ENCODE results near the gene POLA2. TPM values are rescaled to one million over a fixed set of nuclear protein-coding genes. Genes with fewer than 3 reads are reported as not detected.

Gene POLA2
- total and polyA plus RNA-seq, 7 donors: 1.7 to 5.8 (median 3.3) TPM

DNA sequence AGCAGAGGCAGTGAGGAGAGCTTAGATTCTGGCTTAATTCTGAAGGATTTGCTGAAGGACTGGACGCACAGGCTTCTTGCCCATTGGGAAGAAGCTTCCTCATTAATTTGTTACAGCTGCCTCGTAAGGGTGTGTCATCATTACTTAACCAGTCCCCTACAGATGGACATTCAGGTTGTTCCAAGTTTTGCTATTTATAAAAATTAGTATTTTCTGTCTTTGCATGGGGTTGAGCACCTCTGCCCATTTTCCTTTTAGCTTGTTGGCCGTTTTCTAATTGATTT lies 41.9 kb upstream of the POLA2 start:
- Histone ChIP-seq H3K4me1 (no peaks in the 10 kb centered on the region), H3K9me3 (no peaks in the 10 kb centered on the region), H3K27me3 (ENCODE audit: insufficient read depth in 3 of 3, low read length in 2 of 3) (no peaks in the 10 kb centered on the region), H3K36me3 (ENCODE audit: insufficient read depth in 1 of 2, low read depth in 1 of 2) (no peaks in the 10 kb centered on the region), H3K27ac (no peak overlapping the region), H3K4me3 (no peak overlapping the region)
- 57 to 70% (median 59%) methylated on average over 3 of the region's 3 CpGs for WGBS, 3 donors
- intact Hi-C loops (cut with DNase I): no loop called here
- TF ChIP-seq, protein P1, sequence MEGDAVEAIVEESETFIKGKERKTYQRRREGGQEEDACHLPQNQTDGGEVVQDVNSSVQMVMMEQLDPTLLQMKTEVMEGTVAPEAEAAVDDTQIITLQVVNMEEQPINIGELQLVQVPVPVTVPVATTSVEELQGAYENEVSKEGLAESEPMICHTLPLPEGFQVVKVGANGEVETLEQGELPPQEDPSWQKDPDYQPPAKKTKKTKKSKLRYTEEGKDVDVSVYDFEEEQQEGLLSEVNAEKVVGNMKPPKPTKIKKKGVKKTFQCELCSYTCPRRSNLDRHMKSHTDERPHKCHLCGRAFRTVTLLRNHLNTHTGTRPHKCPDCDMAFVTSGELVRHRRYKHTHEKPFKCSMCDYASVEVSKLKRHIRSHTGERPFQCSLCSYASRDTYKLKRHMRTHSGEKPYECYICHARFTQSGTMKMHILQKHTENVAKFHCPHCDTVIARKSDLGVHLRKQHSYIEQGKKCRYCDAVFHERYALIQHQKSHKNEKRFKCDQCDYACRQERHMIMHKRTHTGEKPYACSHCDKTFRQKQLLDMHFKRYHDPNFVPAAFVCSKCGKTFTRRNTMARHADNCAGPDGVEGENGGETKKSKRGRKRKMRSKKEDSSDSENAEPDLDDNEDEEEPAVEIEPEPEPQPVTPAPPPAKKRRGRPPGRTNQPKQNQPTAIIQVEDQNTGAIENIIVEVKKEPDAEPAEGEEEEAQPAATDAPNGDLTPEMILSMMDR (IDR thresholded peaks at IDR 0.05): no peak
- DNase-seq (no peak), ATAC-seq (peak in 1 of 4 donors; percentile 32)

DNA sequence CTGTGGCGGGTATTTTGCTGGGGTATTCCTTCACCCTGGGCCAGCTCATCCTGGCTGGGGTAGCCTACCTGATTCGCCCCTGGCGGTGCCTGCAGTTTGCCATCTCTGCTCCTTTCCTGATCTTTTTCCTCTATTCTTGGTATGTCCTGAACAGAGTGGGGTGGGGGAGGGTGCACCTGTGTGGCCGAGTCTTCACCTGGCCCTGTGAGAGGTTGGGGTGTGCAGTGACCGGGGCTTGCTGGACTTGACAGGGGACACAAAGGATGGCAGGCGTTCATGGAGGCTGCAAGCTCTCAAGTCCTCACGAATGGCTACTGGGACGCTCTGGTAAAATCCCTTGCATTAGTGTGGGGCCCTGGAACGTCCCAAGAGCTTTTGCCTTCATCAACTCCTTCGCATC lies 40.7 kb upstream of the POLA2 start:
- DNase-seq: no peak
- 95% methylated on average over 10 of the region's 10 CpGs for WGBS, 3 donors
- no peak for ATAC-seq
- peaks cover 3% of the 10 kb centered on the region for H3K4me1 ChIP-seq
- no peak overlapping the region for H3K27ac ChIP-seq
- H3K36me3 ChIP-seq (ENCODE audit: insufficient read depth in 1 of 2, low read depth in 1 of 2): no peaks in the 10 kb centered on the region
- TF ChIP-seq, protein P1 (IDR thresholded peaks at IDR 0.05): no peak
- H3K27me3 ChIP-seq (ENCODE audit: insufficient read depth in 3 of 3, low read length in 2 of 3): no peaks in the 10 kb centered on the region
- intact Hi-C loops (cut with DNase I): no loop called here
- H3K4me3 ChIP-seq: no peak overlapping the region
- H3K9me3 ChIP-seq: no peaks in the 10 kb centered on the region

DNA sequence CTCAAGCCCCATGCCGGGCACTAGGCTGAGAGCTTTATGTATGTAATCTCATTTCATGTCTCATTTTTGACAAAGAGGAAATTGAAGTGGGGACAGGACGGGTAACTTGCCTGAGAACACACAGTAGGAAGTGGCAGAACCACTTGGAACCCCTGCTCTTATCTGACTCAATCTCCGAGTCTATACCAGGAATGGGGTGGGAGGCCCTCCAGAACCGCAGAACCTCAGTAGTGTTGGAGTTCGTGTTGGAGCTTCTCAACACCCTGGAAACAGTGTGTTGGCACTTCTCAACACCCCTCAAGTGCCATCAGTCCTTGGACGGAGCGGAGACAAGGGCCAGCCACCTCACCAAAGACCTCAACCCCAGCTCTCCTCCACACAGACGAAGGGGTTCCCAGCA lies 38.8 kb upstream of the POLA2 start:
- no peak overlapping the region for H3K27ac ChIP-seq
- DNase-seq (no peak), ATAC-seq (no peak)
- peaks cover 4% of the 10 kb centered on the region for H3K4me1 ChIP-seq
- no peaks in the 10 kb centered on the region for H3K36me3 ChIP-seq (ENCODE audit: insufficient read depth in 1 of 2, low read depth in 1 of 2)
- no peak overlapping the region for H3K4me3 ChIP-seq
- no peaks in the 10 kb centered on the region for H3K9me3 ChIP-seq
- 83 to 92% (median 88%) methylated on average over 8 of the region's 8 CpGs for WGBS, 3 donors
- intact Hi-C loops (cut with DNase I): no loop called here
- H3K27me3 ChIP-seq (ENCODE audit: insufficient read depth in 3 of 3, low read length in 2 of 3): no peaks in the 10 kb centered on the region
- TF ChIP-seq, protein P1 (IDR thresholded peaks at IDR 0.05): no peak

DNA sequence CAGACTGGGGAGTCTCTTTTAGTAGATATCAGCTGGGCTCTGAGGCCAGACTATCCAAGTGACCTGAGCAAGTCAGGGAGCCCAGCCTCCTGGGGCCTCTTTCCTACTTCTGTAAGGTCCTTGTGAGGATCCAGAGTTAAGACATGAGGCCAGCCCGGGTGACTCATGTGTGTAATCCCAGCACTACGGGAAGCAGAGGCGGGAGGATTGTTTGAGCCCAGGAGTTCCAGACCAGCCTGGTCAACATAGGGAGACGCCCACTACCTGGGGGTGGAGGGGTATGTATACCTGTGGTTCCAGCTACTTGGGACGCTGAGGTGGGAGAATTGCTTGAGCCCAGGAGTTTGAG lies 36.9 kb upstream of the POLA2 start:
- TF ChIP-seq, protein P1 (IDR thresholded peaks at IDR 0.05): no peak
- Histone ChIP-seq H3K27ac (no peak overlapping the region), H3K4me3 (peak overlapping the region; percentile 63), H3K36me3 (ENCODE audit: insufficient read depth in 1 of 2, low read depth in 1 of 2) (peaks cover 0 to 13% of the 10 kb centered on the region in 2 donors), H3K4me1 (peaks cover 4% of the 10 kb centered on the region), H3K9me3 (no peaks in the 10 kb centered on the region), H3K27me3 (ENCODE audit: insufficient read depth in 3 of 3, low read length in 2 of 3) (no peaks in the 10 kb centered on the region)
- WGBS, 3 donors: 50 to 67% (median 63%) methylated on average over 5 of the region's 5 CpGs
- ATAC-seq (peak; percentile 60 to 67 (median 64)), DNase-seq (peak in 1 of 2 donors; percentile 52)
- intact Hi-C loops (cut with DNase I): no loop called here

DNA sequence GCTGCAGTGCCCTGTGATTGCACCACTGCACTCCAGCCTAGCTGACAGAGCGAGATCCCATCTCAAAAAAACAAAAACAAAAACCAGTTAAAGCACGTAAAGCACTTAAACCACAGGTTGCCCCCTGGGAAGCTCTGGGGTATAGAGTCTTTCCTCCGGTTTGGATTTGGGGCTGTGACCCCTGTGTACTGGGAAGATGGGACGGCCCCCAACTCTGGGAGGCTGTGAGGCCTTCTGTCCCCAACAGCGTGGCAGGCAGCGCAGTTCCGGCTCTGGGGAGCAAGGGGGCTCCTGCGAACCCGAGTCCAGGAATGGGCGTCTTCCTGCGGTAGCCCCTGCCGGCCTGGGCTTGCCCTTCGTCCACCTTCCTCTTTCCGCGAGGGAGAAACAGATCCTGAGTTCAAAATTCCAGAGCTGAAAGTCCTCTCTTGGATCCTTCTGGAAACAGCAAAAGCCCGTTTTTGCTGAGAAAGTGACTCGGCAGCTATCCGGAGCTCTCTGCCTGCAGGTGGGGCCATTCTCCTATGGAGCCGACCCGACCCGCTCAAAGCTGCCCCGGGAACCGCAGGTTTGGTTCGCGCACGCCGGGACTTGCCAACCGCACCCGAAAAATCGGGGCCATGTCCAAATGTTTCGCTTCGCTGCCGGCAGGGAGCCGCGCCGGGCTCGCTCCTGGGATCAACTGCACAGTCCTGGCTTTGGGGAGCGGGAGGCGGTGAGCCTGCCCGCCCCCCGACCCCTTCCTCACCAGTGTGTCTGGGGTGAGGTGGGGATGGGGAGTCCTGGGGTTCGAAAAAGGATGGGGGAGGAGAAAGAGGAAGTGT lies 36.3 kb upstream of the POLA2 start:
- ATAC-seq (peak; percentile 62 to 84 (median 69)), DNase-seq (peak in 1 of 2 donors; percentile 58)
- TF ChIP-seq, protein P1 (IDR thresholded peaks at IDR 0.05): peak; percentile 32
- peak overlapping the region; percentile 63 for H3K4me3 ChIP-seq
- 11 to 26% (median 21%) methylated on average over 42 of the region's 42 CpGs for WGBS, 3 donors
- H3K36me3 ChIP-seq (ENCODE audit: insufficient read depth in 1 of 2, low read depth in 1 of 2): peaks cover 0 to 13% of the 10 kb centered on the region in 2 donors
- H3K9me3 ChIP-seq: no peaks in the 10 kb centered on the region
- peak overlapping the region; percentile 9 for H3K27ac ChIP-seq
- intact Hi-C loops (cut with DNase I): no loop called here
- peaks cover 4% of the 10 kb centered on the region for H3K4me1 ChIP-seq
- H3K27me3 ChIP-seq (ENCODE audit: insufficient read depth in 3 of 3, low read length in 2 of 3): no peaks in the 10 kb centered on the region

Data from psoas muscle (tissue), 8 donors.